Mucosa of descending colon (tissue), 3 donors: ENCODE data around the gene FYB2. TPM values are rescaled to one million over a fixed set of nuclear protein-coding genes. Genes with fewer than 3 reads are reported as not detected.

Source experiments
- ATAC-seq: fragments of 200-7000 bp; cut with Tn5 transposase; one replicate; pipeline ENCODE4 v1.9.1; 2020; ENCODE audit warnings: mild to moderate bottlenecking, moderate library complexity
- DNase-seq, 3 donors: peaks; one replicate each; pipeline ENCODE4 v3.0.0-alpha.2; 2020
- H3K36me3 ChIP-seq: fragments of 200-600 bp; one replicate; pipeline ENCODE4 v1.8.0; 2021; ENCODE audit warnings: low read depth, mild to moderate bottlenecking
- H3K4me1 ChIP-seq: fragments of 200-600 bp; one replicate; pipeline ENCODE4 v1.8.0; 2021; ENCODE audit warnings: low read depth, mild to moderate bottlenecking
- H3K4me3 ChIP-seq: fragments of 200-600 bp; one replicate; pipeline ENCODE4 v1.8.0; 2021; ENCODE audit warnings: mild to moderate bottlenecking
- H3K9me3 ChIP-seq: fragments of 200-600 bp; one replicate; pipeline ENCODE4 v1.8.0; 2021; ENCODE audit warnings: mild to moderate bottlenecking
- CTCF ChIP-seq: fragments of 200-600 bp; IDR thresholded peaks from one replicate; pipeline ENCODE4 v1.8.0; 2022; ENCODE audit warnings: antibody characterized with exemption, mild to moderate bottlenecking
- intact Hi-C, 2 donors: fragments of 100-400 bp; cut with DNase I in 1 of 2; cut with micrococcal nuclease in 1 of 2; formaldehyde crosslinking; loops; one replicate each; pipeline versions ENCODE4 v1.11.0 to v1.11.1; 2022; cut with DNase I, micrococcal nuclease
- total RNA-seq, 3 donors: library from RNA; stranded (reverse); fragmentation: NEBNext Ultra II Directional in 2 of 3; extraction: Animal tissue kit (Norgen Biotek cat#: 25700) in 2 of 3; gene quantifications; one replicate each; pipeline versions ENCODE4 v1.2.1 to v1.2.4, GENCODE V29; 2021 to 2023
- donor health status: DM: no; HTN: no; CAD: no; lungs with moderate emphysema.
- donor health status: DM: no; HTN: no; CAD: no.
- donor health status: DM: no; HTN: yes; CAD: no.

FYB2 gene
- total RNA-seq, 3 donors from 2014 or later, result 0.90 to 3.0 (median 0.95) TPM

DNA sequence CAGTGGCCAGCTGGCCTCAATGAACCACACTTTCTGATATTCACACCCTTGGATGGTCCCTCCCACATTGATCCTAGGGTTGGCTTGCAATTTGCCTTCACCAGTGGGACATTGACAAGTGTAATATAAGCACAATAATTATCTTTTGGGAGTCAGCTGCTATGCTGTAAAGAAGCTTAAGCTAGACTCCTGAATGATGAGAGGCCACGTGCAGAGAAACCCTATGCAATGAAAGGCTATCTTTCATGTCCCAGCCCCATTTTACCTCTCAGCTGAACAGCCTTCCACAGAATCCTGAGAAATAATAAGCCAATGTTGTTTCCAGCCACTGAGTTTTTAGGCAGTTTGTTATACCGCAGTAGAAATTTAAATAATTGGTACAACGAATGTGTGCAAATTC, 24.3 kb upstream of the FYB2 start:
- H3K9me3 ChIP-seq, result no peaks in the 10 kb centered on the region
- no peak overlapping the region for H3K4me3 ChIP-seq
- DNase-seq, result no peak
- intact Hi-C loops, result no loop called here
- ATAC-seq, result no peak
- H3K4me1 ChIP-seq, result no peaks in the 10 kb centered on the region
- no peak for TF ChIP-seq CTCF
- H3K36me3 ChIP-seq, result no peaks in the 10 kb centered on the region

DNA sequence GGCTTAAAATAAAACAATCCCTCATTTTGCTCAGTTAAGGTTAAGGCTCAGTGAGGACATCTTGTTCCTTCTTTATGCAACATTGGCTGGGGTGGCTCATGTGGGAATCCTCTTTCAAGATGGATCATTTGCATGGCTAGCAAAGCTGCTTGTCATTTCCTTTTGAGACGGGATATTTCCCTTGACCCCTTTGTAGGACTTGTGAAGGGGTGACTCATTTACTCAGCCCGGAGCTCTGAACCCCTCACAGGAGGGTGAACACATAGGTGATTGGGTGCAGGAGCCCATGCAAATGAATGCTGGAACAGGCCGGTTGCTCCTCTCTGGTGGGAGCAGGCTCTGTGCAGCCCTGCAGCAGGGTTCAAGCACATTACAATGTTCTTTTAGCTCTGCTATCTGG, 19.6 kb upstream of the FYB2 start:
- intact Hi-C loops, result no loop called here
- TF ChIP-seq CTCF, result no peak
- no peaks in the 10 kb centered on the region for H3K4me1 ChIP-seq
- DNase-seq (no peak), ATAC-seq (no peak)
- no peak overlapping the region for H3K4me3 ChIP-seq
- H3K9me3 ChIP-seq, result no peaks in the 10 kb centered on the region
- H3K36me3 ChIP-seq, result no peaks in the 10 kb centered on the region

- DNase-seq (no peak), ATAC-seq (no peak)
- no peaks in the 10 kb centered on the region for H3K4me1 ChIP-seq
- intact Hi-C loops, result no loop called here
- H3K36me3 ChIP-seq, result no peaks in the 10 kb centered on the region
- no peak for TF ChIP-seq CTCF
- no peaks in the 10 kb centered on the region for H3K9me3 ChIP-seq
- no peak overlapping the region for H3K4me3 ChIP-seq
These were observed 18.2 kb upstream of the FYB2 start for GRCh38 chr1:56837244-56837939.

DNA sequence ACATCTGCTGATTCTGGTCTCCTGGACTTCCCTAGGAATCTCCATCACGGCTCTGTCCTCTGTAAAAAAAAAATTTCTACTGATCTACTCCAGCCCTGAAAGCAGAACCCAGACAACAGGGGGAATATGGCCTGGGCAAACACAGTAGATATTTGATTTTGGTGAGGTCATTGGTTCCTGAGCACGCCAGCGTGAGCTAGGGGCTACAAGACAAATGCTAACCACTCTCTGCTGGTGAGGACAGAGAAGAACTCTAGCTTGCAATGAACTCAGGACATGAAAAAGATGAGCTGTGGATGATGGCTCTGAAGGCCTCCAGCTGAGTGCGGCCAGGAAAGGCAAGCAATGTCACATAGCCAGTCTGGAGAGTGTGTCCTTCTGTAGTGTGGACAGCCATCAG, 17.2 kb upstream of the FYB2 start:
- Histone ChIP-seq H3K4me3 (no peak overlapping the region), H3K4me1 (no peaks in the 10 kb centered on the region), H3K36me3 (no peaks in the 10 kb centered on the region), H3K9me3 (no peaks in the 10 kb centered on the region)
- intact Hi-C loops, result no loop called here
- TF ChIP-seq CTCF, result no peak
- no peak for DNase-seq
- no peak for ATAC-seq

DNA sequence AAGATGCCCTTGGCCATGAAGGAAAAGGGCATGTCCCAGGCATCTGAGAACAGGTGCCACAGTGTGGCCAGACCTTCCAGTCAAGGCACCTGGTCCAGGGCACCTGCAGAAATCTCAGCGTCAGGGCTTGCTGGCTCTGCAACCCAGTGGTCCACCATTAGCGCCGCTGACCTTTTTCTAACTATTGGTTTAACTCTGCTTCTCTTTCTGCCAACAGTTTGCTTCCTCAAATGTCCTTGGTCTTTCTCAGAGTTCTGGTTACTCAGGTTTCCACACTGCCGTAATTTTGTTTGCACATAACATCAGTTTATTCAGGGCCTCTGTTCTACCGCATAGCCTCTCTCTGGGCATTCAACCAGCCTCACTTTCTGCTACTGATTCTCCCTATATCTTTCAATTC, 16.5 kb upstream of the FYB2 start:
- Histone ChIP-seq H3K9me3 (no peaks in the 10 kb centered on the region), H3K36me3 (no peaks in the 10 kb centered on the region), H3K4me1 (no peaks in the 10 kb centered on the region), H3K4me3 (no peak overlapping the region)
- TF ChIP-seq CTCF, result no peak
- no peak for ATAC-seq
- no peak for DNase-seq
- intact Hi-C loops, result no loop called here
